ENCODE results near the gene CCDC87.
"Not testable (repeated sequence)": the region's sequence is repeated elsewhere in the genome, so short reads cannot be mapped to it uniquely, and the experiment has no call there.

- TF ChIP-seq CTCF, POLR2A (IDR thresholded peaks at IDR 0.05): not testable (repeated sequence)
Measured at GRCh38 chr11:66589315-66589714, 3.5 kb downstream of the CCDC87 start.

All from testis (tissue), 2 donors.